Hematopoietic multipotent progenitor cell treated with erythropoietin and hydrocortisone succinate and interleukin-3 and kit ligand, for 6 days (in vitro differentiated cells): Measurements from ENCODE around the gene SLC13A5.
"Not testable (repeated sequence)": the region's sequence is repeated elsewhere in the genome, so short reads cannot be mapped to it uniquely, and the experiment has no call there.

Source experiments
- DNase-seq: peaks from one replicate; pipeline ENCODE4 v3.0.0-alpha.2; 2015

The SLC13A5 gene

DNA sequence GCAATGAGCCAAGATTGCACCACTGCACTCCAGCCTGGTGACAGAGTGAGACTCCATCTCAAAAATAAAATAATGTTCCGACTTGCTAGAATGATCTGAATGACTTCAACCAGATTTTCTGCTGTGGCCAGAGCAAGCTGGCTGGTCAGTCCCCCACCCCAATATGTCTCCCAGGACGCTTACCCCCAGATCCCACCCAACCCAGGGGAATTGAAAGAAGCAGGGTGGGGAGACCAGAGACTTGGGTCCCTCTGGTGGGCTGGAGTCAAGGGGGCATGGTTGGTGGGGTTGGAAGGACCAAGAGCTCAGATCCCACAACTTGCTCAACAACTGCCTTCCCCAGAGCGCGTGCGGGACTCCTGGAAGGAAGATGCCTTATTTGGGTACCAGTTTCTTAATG, 54.8 kb downstream of the SLC13A5 start:
- not testable (repeated sequence) for DNase-seq

DNA sequence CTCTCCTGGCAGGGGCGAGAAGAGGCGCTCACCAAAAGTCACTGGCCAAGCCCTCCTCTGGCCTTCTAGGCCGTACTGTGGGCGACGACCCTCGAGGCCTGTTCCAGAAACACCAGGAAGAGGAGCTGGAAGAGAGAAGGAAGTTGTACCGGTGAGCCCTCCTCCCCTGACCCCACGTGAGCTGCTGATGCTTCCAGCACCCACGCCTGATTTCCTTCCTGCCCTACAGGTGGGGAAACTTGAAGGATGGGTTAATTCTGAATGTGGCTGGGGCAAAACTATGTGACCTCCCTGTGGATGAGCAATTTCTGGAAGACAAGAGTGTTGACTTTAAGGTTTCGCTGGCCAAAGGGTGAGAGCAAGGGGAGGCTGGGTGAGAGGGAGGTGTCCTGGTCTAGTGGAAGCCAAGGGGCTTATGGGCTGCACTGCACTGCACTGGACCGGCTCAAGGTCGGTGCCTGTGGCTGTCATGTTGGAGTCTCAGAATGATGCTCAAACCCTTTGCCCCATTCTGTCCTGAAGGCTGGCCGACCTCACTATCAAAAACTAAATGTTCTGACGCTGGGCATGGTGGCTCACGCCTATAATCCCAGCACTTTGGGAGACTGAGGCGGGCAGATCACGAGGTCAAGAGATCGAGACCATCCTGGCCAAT, 55.4 kb downstream of the SLC13A5 start:
- no peak for DNase-seq

DNA sequence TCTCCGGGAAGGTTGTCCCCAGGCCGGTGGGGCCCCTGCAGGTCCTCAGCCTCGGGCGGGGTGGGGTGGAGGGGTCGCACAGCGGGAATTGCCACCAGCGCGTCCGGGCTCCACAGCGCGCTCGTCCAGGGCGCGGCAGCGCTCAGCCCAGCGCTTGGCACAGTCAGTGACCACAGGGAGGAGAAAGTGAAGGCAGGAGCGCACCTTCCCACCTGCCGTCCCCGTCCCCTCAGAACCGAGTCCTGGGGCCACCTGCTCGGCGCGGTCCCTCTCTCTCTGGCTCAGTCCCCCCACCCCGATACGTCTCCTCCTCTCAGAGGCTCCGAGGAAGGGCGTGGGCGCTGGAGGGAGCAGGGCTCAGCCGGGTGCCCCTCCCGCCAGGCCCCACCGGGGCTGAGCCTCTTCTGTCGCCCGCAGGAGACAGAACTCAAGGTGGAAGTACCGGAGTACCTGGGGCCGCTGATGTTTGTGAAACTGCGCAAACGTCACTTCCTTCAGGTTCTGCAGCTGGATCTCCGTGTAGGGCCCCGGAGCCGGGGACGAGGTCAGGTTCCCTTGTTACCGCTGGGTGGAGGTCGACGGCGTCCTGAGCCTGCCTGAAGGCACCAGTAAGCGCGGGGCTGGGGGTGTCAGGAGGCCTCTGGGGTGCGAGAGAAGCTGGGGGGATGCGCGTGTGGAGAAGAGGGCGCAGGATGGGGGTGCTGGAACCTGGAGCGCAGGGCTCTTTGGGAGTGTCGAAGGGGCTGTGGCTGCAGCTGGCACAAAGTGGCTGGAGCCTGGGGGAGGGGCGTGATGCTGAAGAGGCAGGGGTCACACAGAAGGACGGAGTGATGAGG, 56.2 kb downstream of the SLC13A5 start:
- DNase-seq: not testable (repeated sequence)

DNA sequence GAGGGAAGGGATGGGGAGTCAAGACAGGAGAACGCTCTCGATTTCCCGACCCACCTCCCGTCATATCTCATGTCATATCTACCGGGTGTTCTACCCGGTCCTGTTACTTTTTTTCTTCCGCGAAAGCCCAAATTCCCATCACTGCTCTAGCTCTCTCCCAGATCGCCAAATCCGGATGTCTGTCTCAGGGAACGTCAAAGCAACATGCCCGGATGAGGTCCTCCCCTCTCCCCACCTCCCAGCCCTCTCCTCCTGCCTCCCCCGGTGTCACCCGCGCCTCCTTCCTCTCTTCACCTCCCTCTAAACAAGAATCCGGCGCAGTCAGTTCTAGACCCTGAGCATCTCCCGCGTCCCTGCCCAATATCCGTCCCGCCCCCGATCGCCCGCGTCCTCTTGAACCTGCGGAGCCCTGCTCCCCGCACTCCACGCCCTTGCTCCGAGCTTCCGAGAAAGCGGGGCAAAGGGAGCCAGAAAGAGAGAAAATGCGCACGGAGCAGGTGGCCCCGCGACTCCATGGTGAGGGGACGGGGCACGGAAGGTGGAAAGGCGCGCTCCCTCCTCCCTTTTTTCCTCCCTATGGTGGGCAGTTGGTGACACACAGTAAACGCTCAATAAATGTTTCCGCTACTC, 57.3 kb downstream of the SLC13A5 start:
- DNase-seq: not testable (repeated sequence)

DNA sequence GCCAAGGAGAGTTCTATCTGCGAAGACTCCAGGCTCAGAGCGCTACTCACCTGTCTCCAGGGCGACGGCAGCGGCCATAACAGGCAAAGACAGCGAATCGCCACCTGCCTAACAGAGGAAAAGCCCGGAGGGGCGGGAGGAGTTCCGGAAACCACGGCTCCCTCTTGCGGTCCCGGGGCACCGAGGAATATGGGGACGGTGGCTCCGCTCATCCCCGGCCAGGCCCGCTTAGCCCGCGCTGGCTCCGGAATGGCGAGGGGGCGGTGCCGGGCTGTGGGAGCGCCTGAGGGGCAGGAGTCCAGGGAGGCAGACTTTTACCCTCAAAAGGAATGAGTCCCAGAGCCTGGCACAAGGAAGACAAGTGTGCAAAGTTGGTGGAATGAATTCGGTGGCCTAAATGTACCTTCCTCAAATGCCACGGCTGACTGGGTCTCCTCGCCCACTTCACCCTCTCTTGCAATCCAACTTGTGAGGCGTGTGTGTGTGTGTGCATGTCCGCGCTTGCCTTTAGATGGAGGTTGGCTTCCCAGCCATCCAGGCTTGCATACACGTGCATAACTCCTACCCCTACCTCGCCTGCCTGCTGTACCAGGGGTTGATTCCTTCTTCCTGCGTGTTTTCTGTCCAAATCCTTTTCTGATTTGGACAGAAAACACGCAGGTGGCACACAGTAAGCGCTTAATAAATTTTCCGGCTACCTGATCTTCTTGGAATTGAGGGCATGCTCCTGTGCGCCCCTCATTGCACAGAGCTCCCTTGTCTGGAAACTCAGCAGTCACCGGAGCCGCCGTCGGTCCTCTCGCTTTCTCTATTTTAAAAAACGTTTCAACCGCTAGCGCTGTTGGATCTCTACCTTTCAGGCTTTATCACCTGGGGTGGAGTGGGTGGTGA, 58.1 kb downstream of the SLC13A5 start:
- no peak for DNase-seq

DNA sequence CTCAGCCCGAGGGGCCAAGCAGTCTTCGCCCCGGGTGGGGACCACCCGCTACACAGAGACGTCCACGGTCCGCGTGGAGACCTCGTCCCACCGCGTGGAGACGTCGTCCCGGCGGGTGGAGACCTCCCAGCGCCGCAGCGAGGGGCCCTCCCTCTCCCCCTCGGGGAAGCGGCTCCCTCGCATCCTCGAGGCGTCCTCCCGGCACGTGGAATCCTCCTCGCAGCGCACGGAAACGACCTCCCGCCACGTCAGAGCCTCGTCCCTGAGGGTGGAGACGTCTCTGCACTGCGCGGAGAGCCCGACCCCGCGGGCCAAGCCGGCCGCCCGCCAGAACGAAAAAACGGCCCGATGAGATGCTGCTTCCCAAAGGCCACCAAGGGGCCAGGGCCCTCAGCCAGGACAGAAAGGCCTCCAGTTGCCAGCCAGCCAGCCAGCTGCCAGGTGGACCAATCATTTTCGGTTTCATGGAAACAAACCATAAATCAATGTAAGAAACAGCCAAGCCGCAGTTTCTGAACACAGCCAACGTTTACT, 61.2 kb downstream of the SLC13A5 start:
- DNase-seq: peak; percentile 33

DNA sequence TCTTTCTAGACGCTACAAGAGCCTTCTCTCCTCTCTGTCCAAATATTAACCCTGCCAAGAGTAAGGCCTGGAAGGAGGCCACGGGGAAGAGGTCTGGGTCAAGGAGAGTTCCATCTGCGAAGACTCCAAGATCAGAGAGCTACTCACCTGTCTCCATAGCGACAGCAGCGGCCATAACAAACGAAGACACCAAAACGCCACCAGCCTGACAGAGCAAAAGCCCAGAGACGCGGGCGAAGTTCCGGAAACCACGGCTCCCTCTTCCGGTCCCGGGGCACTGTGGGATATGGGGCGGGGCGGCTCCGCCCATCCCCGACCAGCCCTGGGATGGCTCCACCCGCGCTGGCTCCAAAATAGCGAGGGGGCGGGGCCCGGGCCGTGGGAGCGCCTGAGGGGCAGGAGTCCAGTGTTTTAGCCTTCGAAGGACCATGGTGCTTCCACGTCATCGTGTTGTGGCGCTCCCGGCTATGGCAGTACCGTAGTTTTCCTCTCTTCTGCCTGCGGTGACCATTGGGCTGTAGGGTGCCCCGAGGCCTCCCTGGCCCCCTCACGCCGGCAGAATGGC, 61.7 kb downstream of the SLC13A5 start, which contains the start of the genes C17orf100 and MED31:
Gene C17orf100 (plus strand): TSS at position 409 of the 565 bp plus-strand sequence. CDS start 152 bp downstream, at position 561.
Gene MED31 (minus strand): TSS at position 252 of the 565 bp plus-strand sequence. CDS start 77 bp downstream, at position 175.
- DNase-seq: peak; percentile 97

DNA sequence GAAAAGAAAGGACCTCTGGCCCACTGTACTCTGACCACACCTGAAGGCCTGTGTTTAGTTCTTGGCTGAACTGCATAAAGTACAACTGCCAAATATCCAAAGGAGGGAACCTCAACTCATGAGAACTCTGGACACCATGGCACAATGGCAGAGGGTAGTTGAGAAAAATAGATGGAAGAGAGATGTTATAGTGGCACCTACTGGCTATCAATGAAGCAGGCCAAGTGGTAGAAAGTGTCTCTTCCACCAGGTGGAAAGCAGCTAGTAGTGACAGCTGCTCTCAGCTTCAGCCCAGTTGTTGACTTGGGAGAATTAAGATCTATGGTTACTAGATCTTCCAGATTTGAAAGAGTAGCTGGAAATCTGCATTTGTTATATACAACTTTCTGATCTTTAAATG, 65.0 kb downstream of the SLC13A5 start:
- peak; percentile 63 for DNase-seq

DNA sequence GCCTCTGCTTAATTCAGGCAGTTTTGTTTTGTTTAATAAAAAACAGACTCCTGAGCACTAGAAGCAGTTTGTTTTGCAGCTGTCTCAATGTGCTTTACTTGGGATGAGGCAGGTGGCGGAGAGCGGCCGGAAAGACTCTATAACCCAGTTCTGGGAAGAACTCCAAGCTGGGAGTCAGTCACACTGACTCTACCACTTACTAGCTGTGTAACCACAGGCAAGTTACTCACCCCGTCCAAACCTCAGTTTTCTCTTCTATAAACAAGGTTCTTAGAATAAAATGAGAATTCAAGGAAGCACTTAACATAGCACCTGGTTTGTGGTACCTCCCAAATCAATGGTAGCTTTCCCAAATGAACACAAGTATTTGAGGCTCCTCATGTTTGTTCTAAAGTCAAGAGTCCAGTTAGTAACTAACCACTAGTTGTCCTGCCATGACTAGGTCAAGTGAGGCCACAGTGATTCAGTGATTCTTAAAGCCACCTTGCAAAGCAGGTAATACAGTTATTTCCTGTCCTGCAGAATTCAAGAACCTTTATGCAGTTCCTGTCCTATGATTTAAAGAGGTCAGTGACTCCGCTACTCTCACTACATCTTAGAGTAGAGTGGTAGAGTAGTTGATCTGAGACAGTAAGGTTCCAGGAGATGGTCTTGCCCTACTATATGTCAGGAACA, 69.6 kb downstream of the SLC13A5 start:
- DNase-seq: no peak

DNA sequence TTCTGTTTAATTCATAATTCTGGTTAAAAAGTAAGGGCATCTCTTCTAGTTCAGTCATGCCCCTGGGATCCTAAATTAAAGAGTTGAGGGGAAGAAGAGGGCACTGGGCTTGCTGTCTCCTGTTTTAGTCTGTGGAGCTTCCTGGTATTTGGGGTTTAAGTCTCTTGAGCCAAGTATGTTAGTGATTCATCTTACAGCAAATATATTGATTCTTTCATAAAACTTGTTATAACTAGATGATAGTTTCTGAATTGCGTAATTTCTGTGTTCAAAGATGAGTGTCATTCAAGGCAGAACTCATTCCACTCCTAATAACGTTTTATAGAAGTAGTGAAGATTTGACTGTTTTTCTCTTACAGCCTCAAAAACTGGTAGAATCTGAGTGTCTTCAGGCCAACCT, 70.6 kb downstream of the SLC13A5 start:
- DNase-seq: no peak

DNA sequence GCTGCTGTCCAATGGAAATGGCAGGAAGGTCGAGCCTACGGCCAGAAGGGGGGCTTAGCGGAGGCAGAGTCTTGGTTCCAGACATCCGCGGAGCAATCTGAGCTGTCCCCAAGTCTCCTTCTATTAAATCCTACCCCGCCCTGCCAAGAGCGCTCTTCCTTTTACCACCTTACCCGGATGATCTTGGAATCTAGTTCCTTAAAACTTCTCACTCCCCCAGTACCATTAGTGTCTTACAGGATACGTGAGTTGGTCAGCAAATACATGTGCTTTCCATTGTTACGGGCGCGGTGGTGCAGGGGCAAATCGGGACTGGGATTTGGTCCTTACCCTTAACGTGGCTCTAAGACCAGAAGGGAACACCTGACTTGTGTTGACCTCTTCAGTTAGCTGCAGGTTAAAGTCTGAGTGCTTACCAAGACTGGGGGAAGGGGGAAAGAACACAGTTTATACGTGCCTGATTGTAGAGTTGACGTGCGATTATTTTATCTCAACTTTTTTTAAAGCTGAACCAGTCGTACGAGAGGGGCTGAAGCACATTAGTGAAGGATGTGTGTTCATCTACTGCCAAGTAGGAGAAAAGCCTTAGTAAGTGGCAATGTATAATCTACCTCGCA, 71.8 kb downstream of the SLC13A5 start:
- no peak for DNase-seq

DNA sequence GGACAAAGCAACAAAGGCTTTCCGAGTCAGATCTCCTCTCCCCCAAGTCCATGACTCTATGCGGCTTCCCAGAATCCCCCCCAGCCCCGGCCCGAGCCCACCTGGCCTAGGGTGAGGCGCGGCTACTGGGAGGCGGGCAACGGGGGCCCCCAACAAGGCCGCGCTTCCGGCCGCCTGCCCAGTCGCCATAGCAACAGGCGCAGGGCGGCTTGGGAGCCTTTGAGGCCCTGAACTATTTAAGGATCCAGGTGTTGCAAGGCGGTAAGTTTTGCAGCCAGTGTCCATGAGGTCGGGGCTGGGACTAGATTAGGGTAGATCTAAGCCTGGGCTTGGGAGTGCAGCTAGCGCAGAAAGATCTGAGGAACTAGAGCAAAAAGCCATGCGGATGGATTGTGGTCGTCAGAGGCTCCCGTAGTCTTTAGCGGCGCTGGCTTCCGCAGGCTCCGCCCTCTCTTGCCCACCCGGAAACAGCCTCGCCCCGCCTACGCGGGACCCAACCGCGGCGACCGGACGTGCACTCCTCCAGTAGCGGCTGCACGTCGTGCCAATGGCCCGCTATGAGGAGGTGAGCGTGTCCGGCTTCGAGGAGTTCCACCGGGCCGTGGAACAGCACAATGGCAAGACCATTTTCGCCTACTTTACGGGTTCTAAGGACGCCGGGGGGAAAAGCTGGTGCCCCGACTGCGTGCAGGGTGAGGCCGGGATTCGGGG, 72.5 kb downstream of the SLC13A5 start, which contains the start of the genes KIAA0753 and TXNDC17:
Gene KIAA0753 (minus strand): TSS at position 176 of the 711 bp plus-strand sequence. CDS start 5,608 bp downstream, outside the sequence.
Gene TXNDC17 (plus strand): TSS at position 525 of the 711 bp plus-strand sequence. CDS start 23 bp downstream, at position 548.
- peak; percentile 94 for DNase-seq

DNA sequence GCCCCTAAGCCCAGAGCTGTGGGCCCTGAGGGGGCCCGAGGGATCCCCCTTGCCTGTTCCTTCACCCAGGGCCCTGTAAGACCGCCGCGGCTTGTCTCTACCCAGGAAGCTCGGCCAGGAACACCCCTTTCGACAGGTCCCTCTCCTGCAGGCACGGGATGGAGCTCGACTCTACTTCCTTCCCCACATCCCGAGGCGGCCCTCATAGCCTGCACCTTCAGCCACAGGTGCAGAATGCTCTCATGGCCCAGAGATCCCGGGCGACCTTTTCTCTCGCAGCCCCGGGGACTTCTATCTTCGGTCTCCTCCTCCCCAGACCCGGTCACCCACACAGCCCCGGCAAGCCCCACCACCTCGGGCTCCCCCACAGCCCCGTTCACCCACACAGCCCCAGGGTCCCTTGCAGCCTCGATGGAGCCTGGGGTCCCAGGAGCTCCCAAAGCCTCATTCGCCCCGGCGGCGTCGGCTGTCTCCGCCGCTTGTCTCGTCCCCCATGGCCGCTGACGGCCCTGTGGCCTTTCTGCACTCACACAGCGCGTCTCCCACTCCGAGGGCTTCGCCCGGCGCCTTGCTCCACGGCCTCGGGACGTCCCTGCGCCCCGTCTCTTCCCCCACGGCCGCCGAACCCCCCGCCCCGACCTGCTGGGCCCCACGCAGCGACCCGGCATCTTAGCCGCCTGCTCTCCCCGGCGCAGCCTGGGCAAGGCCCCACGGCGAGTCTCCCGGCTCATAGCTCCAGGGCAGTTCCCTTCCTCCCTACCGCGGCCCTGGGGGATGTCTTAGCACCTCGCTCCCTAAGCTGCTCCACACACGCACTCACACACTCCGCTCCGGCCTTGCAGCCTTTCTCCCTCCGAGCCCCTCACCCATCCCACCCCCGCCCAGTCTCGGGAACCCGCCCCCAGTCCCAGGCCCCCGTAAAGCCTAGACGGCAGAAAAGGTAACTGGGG, 73.3 kb downstream of the SLC13A5 start:
- peak; percentile 64 for DNase-seq

DNA sequence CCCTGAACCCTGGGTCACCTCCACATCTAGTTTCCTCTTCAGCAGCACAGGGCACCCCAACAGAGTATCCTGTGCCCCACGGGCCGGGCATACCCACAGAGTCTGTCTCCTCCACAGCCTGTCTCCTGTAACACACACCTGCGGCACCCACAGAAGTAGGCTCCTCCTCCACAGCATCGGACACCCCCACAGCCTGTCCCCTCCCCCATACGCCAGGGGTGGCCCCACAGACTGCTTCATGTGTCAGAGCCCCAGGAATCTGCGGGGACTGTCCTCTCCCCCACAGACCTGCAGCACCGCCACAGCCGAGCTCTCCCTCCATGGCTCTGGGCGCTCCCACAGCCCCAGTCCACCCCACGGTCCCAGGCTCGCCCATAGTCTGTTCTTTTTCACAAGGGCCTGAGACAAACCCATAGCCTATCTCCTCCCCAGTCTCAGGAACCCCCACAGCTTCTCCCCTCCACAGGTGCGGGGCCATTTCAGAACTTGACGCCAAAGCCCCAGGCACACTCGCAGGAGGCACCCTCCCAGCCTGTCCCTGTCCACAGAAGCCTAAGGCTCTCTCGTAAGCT, 74.1 kb downstream of the SLC13A5 start:
- no peak for DNase-seq

DNA sequence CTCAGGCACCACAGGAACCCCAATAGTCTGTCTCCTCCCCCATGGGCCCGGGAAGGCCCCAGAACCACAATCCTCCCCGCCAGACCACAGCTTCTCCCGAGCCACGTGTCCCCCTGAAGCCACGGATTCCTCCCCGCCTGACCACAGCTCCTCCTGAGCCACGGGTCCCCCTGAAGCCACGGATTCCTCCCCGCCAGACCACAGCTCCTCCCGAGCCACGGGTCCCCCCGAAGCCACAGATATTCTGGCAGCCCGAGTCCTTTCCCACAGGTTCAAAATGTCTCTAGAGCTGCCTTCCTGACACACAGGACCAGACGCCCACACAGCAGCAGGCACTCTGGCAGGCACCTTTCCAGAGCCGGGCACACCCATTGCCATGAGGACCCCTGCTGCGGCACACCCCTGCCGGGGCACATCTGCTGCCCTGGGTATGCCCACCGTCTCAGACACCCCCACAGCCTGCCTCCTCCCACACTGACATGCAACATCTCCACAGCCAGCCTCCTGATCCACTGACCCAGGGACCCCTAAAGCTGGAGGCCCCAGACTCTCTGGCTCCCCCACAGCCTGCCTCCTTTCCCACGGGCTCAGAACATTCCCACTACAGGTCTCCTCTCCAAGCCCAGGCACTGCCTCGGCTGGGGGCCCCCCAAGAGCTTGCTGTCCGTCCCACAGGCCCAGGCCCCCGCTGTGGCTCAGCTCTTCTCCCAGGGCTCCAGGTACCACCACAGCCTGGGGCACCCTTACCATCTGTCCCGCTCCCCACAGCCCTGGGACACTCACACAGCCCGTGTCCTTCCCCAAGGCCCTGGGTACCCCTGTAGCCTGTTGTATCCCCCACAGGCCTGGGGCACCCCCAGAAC, 74.9 kb downstream of the SLC13A5 start:
- peak; percentile 73 for DNase-seq

DNA sequence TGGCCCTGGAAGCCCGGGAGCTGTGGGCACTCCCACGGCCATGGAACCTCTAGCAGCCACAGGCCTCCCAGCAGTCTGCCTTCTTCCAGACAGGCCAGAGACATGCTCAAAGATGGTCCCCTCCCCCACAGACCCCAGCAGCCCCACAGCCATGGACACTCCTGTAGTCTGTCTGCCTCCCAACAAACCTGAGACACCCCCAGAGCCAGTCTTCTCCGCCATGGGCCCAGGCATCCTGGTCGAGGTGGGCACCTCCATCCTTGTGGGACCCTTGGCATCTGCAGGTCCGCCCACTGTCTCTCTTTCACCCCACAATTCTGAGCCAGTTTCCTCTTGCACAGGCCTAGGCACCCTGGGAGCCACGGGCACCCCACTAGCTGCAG, 75.7 kb downstream of the SLC13A5 start:
- no peak for DNase-seq
